Small intestine (tissue), 7 donors: ENCODE data around the gene WLS. TPM values are rescaled to one million over a fixed set of nuclear protein-coding genes. Genes with fewer than 3 reads are reported as not detected.

Experiments used
- DNase-seq, 2 donors: peaks; one replicate each; pipeline versions ENCODE4 v3.0.0 to v3.0.0-alpha.2; 2013
- FAIRE-seq: peaks from 2 replicates; lab custom pipeline; 2012; peaks lifted over from hg19 to GRCh38; lab: Jason Lieb, UNC
- H3K27ac ChIP-seq, 3 donors: one replicate each; pipeline ENCODE4 v1.5.1; 2013; ENCODE audit warnings: low read length in 2 of 3, mild to moderate bottlenecking in 2 of 3, control low read depth in 1 of 3, inconsistent platforms in 1 of 3, low read depth in 1 of 3, moderate library complexity in 1 of 3
- H3K27me3 ChIP-seq, 3 donors: one replicate each; pipeline ENCODE4 v1.6.1; 2013; ENCODE audit warnings: low read length in 3 of 3, inconsistent platforms in 1 of 3; ENCODE audit not compliant: control insufficient read depth in 3 of 3, insufficient read depth in 3 of 3
- H3K36me3 ChIP-seq, 3 donors: one replicate each; pipeline ENCODE4 v1.6.1; 2013; ENCODE audit warnings: low read length in 3 of 3, inconsistent platforms in 1 of 3, low read depth in 1 of 3, mild to moderate bottlenecking in 1 of 3, moderate library complexity in 1 of 3; ENCODE audit not compliant: control insufficient read depth in 3 of 3, insufficient read depth in 2 of 3
- H3K4me1 ChIP-seq, 3 donors: one replicate each; pipeline ENCODE4 v1.6.1; 2013; ENCODE audit warnings: low read length in 2 of 3, inconsistent platforms in 1 of 3, low read depth in 1 of 3, mild to moderate bottlenecking in 1 of 3, moderate library complexity in 1 of 3; ENCODE audit not compliant: control insufficient read depth in 3 of 3, insufficient read depth in 2 of 3
- H3K4me3 ChIP-seq, 3 donors: one replicate each; pipeline ENCODE4 v1.5.1; 2013; ENCODE audit warnings: low read length in 3 of 3, control low read depth in 1 of 3, inconsistent platforms in 1 of 3, low read depth in 1 of 3, mild to moderate bottlenecking in 1 of 3, moderate library complexity in 1 of 3
- H3K9me3 ChIP-seq, 2 donors: one replicate each; pipeline ENCODE4 v1.6.1; 2013; ENCODE audit warnings: low read depth in 1 of 2, low read length in 1 of 2; ENCODE audit not compliant: control insufficient read depth in 2 of 2, insufficient read depth in 1 of 2
- WGBS, 3 donors: extraction: QIAGEN DNeasy Blood & Tissue Kit; methylation state at CpG; one replicate each; pipeline ENCODE4 v1.1.7; 2013; 5-methylcytosine and 5-hydroxymethylcytosine counted together
- polyA plus RNA-seq, 4 donors: library from polyadenylated mRNA; stranded (reverse) in 3 of 4; unstranded in 1 of 4; fragments of 200-250 nt in 3 of 4; fragments of 120-200 nt in 1 of 4; gene quantifications; one replicate each; pipeline versions ENCODE4 v1.2.1 to v1.2.3, GENCODE V29; 2013
- donor health status: healthy with polysubstance abuse.
- donor health status: control.
- donor health status: control.
- donor health status: Bipolar disorder and iron deficiency.
- donor health status: healthy.

The WLS gene
- polyA plus RNA-seq, 4 donors, result 2.2 to 58.0 (median 22.5) TPM

GRCh38 chr1:68221980-68222373 is 10.3 kb downstream of the WLS start:
- no peak for FAIRE-seq
- no peaks in the 10 kb centered on the region for H3K36me3 ChIP-seq
- no peak overlapping the region for H3K4me3 ChIP-seq
- H3K9me3 ChIP-seq, result no peaks in the 10 kb centered on the region
- peaks cover 0 to 9% (median 7%) of the 10 kb centered on the region in 3 donors for H3K4me1 ChIP-seq
- H3K27me3 ChIP-seq, result no peaks in the 10 kb centered on the region
- WGBS, 3 donors, result 66 to 77% (median 71%) methylated on average over 5 of the region's 5 CpGs
- no peak for DNase-seq
- no peak overlapping the region for H3K27ac ChIP-seq

GRCh38 chr1:68221001-68221979 is 11.0 kb downstream of the WLS start:
- 68 to 75% (median 72%) methylated on average over 4 of the region's 4 CpGs for WGBS, 3 donors
- no peaks in the 10 kb centered on the region for H3K36me3 ChIP-seq

GRCh38 chr1:68220420-68220819 is 11.9 kb downstream of the WLS start:
- H3K27ac ChIP-seq, result no peak overlapping the region
- H3K9me3 ChIP-seq, result no peaks in the 10 kb centered on the region
- WGBS, 3 donors, result 66 to 88% (median 75%) methylated on average over 4 of the region's 4 CpGs
- FAIRE-seq, result no peak
- DNase-seq, result no peak
- no peaks in the 10 kb centered on the region for H3K36me3 ChIP-seq
- peaks cover 0 to 9% (median 9%) of the 10 kb centered on the region in 3 donors for H3K4me1 ChIP-seq
- no peaks in the 10 kb centered on the region for H3K27me3 ChIP-seq
- no peak overlapping the region for H3K4me3 ChIP-seq

More at GRCh38 chr1:68221001-68221979, 11.0 kb downstream of the WLS start:
- Histone ChIP-seq H3K27ac (no peak overlapping the region), H3K4me1 (peaks cover 0 to 9% (median 9%) of the 10 kb centered on the region in 3 donors), H3K27me3 (no peaks in the 10 kb centered on the region), H3K9me3 (no peaks in the 10 kb centered on the region), H3K4me3 (no peak overlapping the region)
- DNase-seq (no peak), FAIRE-seq (no peak)

- H3K9me3 ChIP-seq, result no peaks in the 10 kb centered on the region
- H3K4me1 ChIP-seq, result peaks cover 0 to 12% (median 4%) of the 10 kb centered on the region in 3 donors
- DNase-seq (no peak), FAIRE-seq (no peak)
- H3K27me3 ChIP-seq, result no peaks in the 10 kb centered on the region
- no peak overlapping the region for H3K27ac ChIP-seq
- no peak overlapping the region for H3K4me3 ChIP-seq
- 70 to 72% (median 71%) methylated on average over 5 of the region's 5 CpGs for WGBS, 3 donors
- no peaks in the 10 kb centered on the region for H3K36me3 ChIP-seq
Measured at GRCh38 chr1:68218490-68218889, 13.8 kb downstream of the WLS start.

- 86 to 92% (median 89%) methylated on average over 5 of the region's 5 CpGs for WGBS, 3 donors
- H3K4me3 ChIP-seq, result no peak overlapping the region
- DNase-seq (no peak), FAIRE-seq (no peak)
- no peaks in the 10 kb centered on the region for H3K36me3 ChIP-seq
- no peaks in the 10 kb centered on the region for H3K27me3 ChIP-seq
- no peak overlapping the region for H3K27ac ChIP-seq
- no peaks in the 10 kb centered on the region for H3K9me3 ChIP-seq
- H3K4me1 ChIP-seq, result peaks cover 0 to 12% (median 3%) of the 10 kb centered on the region in 3 donors
Measured at GRCh38 chr1:68217618-68218017, 14.7 kb downstream of the WLS start.

GRCh38 chr1:68217060-68217554 is 15.2 kb downstream of the WLS start:
- peaks cover 0 to 12% (median 3%) of the 10 kb centered on the region in 3 donors for H3K4me1 ChIP-seq
- H3K4me3 ChIP-seq, result no peak overlapping the region
- no peaks in the 10 kb centered on the region for H3K27me3 ChIP-seq
- H3K36me3 ChIP-seq, result no peaks in the 10 kb centered on the region
- H3K9me3 ChIP-seq, result no peaks in the 10 kb centered on the region
- FAIRE-seq, result no peak
- H3K27ac ChIP-seq, result no peak overlapping the region
- 74 to 82% (median 80%) methylated on average over 5 of the region's 5 CpGs for WGBS, 3 donors
- no peak for DNase-seq

- Histone ChIP-seq H3K27ac (peak overlapping the region in 1 of 3 donors; percentile 3), H3K27me3 (no peaks in the 10 kb centered on the region), H3K4me3 (no peak overlapping the region), H3K4me1 (peaks cover 0 to 12% (median 3%) of the 10 kb centered on the region in 3 donors), H3K9me3 (no peaks in the 10 kb centered on the region), H3K36me3 (no peaks in the 10 kb centered on the region)
- WGBS, 3 donors, result 61 to 82% (median 67%) methylated on average over 2 of the region's 2 CpGs
- DNase-seq (no peak), FAIRE-seq (no peak)
Measured at GRCh38 chr1:68216089-68216772, 16.1 kb downstream of the WLS start.

- Histone ChIP-seq H3K4me3 (no peak overlapping the region), H3K27ac (peak overlapping the region in 2 of 3 donors; percentile 10 to 52), H3K27me3 (no peaks in the 10 kb centered on the region), H3K36me3 (no peaks in the 10 kb centered on the region), H3K4me1 (peaks cover 0 to 12% (median 3%) of the 10 kb centered on the region in 3 donors), H3K9me3 (no peaks in the 10 kb centered on the region)
- no peak for FAIRE-seq
- DNase-seq, result peak; percentile 45 to 52
- 47 to 55% (median 51%) methylated on average over 5 of the region's 5 CpGs for WGBS, 3 donors
Measured at GRCh38 chr1:68213843-68214242, 18.5 kb downstream of the WLS start.
